Stomach (tissue), 9 donors: ENCODE measurements around the gene MYO18B. TPM values are rescaled to one million over a fixed set of nuclear protein-coding genes. Genes with fewer than 3 reads are reported as not detected.

Source experiments
- DNase-seq, 2 donors: peaks; one replicate each; pipeline versions ENCODE4 v3.0.0 to v3.0.0-alpha.2; 2013 to 2019
- H3K27ac ChIP-seq, 5 donors: fragments of 200-600 bp in 4 of 5; sonication (generic) in 4 of 5; one replicate each; pipeline ENCODE4 v1.5.1; 2013 to 2019; ENCODE audit warnings: mild to moderate bottlenecking in 1 of 5, moderate library complexity in 1 of 5
- H3K27me3 ChIP-seq, 3 donors: fragments of 200-600 bp; sonication (generic); one replicate each; pipeline ENCODE4 v1.5.1; 2017 to 2019; ENCODE audit warnings: mixed run types in 1 of 3
- H3K36me3 ChIP-seq, 4 donors: fragments of 200-600 bp; sonication (generic); 1 replicate in 3 of 4; 2 replicates in 1 of 4; pipeline ENCODE4 v1.5.1; 2016 to 2019
- H3K4me1 ChIP-seq, 4 donors: fragments of 200-600 bp; sonication (generic); one replicate each; pipeline ENCODE4 v1.5.1; 2016 to 2019
- H3K4me3 ChIP-seq, 4 donors: fragments of 200-600 bp; sonication (generic) in 3 of 4; one replicate each; pipeline ENCODE4 v1.5.1; 2016 to 2019; ENCODE audit warnings: mild to moderate bottlenecking in 1 of 4
- H3K9me3 ChIP-seq, 4 donors: fragments of 200-600 bp; sonication (generic); one replicate each; pipeline ENCODE4 v1.5.1; 2016 to 2019
- EP300 ChIP-seq: sonication (generic); formaldehyde crosslinking; IDR thresholded peaks from one replicate; pipeline ENCODE4 v1.6.1; 2017; ENCODE audit warnings: antibody characterized with exemption
- POLR2A ChIP-seq, 4 donors: fragments of 450-650 bp; IDR thresholded peaks; one replicate each; pipeline ENCODE4 v1.6.1; 2016; ENCODE audit warnings: antibody characterized with exemption in 4 of 4, control low read depth in 2 of 4, mild to moderate bottlenecking in 1 of 4, moderate library complexity in 1 of 4
- POLR2AphosphoS5 ChIP-seq, 3 donors: sonication (generic); formaldehyde crosslinking; IDR thresholded peaks; one replicate each; pipeline ENCODE4 v1.6.1; 2016; ENCODE audit warnings: antibody characterized with exemption in 3 of 3
- WGBS, 5 donors: extraction: QIAGEN DNeasy Blood & Tissue Kit in 3 of 5; methylation state at CpG; one replicate each; pipeline versions ENCODE4 v1.1.5 to v1.1.7; 2013 to 2018; 5-methylcytosine and 5-hydroxymethylcytosine counted together
- intact Hi-C: fragments of 100-400 bp; cut with DNase I; formaldehyde crosslinking; loops from one replicate; pipeline ENCODE4 v1.15.1; 2023; ENCODE audit warnings: low total_unique reads
- polyA plus RNA-seq, 3 donors: library from polyadenylated mRNA; stranded (reverse); fragments of 200-250 nt; gene quantifications; one replicate each; pipeline ENCODE4 v1.2.3, GENCODE V29; 2013
- total RNA-seq, 5 donors: library from RNA; depleted of rRNA; stranded (reverse); fragments of >200 nt; gene quantifications; one replicate each; pipeline versions ENCODE4 v1.1.0 to v1.2.3, GENCODE V29; 2014 to 2016
- TF ChIP-seq, protein P1 (sequence below), 7 experiments: fragments of 450-650 bp in 4 of 7; fragments of 200-600 bp in 3 of 7; sonication (generic) in 3 of 7; IDR thresholded peaks; one replicate each; pipeline ENCODE4 v1.5.1; 2016 to 2019; ENCODE audit warnings: antibody characterized with exemption in 7 of 7, control low read depth in 2 of 7, mild to moderate bottlenecking in 1 of 7
- donor health status: healthy with polysubstance abuse.
- donor health status: Bipolar disorder and iron deficiency.
- donor health status: healthy.

The MYO18B gene
- total and polyA plus RNA-seq, 8 donors = 0.31 to 7.6 (median 0.92) TPM; not detected in 1

- no peaks in the 10 kb centered on the region for H3K36me3 ChIP-seq
- WGBS, 5 donors = 83 to 88% (median 86%) methylated on average over 10 of the region's 10 CpGs
- DNase-seq = no peak
- H3K27ac ChIP-seq = no peak overlapping the region
- no peak for TF ChIP-seq EP300
- TF ChIP-seq POLR2AphosphoS5 (IDR thresholded peaks at IDR 0.05) = no peak
- TF ChIP-seq, protein P1, sequence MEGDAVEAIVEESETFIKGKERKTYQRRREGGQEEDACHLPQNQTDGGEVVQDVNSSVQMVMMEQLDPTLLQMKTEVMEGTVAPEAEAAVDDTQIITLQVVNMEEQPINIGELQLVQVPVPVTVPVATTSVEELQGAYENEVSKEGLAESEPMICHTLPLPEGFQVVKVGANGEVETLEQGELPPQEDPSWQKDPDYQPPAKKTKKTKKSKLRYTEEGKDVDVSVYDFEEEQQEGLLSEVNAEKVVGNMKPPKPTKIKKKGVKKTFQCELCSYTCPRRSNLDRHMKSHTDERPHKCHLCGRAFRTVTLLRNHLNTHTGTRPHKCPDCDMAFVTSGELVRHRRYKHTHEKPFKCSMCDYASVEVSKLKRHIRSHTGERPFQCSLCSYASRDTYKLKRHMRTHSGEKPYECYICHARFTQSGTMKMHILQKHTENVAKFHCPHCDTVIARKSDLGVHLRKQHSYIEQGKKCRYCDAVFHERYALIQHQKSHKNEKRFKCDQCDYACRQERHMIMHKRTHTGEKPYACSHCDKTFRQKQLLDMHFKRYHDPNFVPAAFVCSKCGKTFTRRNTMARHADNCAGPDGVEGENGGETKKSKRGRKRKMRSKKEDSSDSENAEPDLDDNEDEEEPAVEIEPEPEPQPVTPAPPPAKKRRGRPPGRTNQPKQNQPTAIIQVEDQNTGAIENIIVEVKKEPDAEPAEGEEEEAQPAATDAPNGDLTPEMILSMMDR (IDR thresholded peaks at IDR 0.05) = no peak
- TF ChIP-seq POLR2A (IDR thresholded peaks at IDR 0.05) = no peak
- no peak overlapping the region for H3K4me3 ChIP-seq
- no peaks in the 10 kb centered on the region for H3K4me1 ChIP-seq
- H3K27me3 ChIP-seq = peaks cover 0 to 62% (median 0%) of the 10 kb centered on the region in 3 donors
- intact Hi-C loops = no loop called here
- peaks cover 0 to 20% (median 15%) of the 10 kb centered on the region in 4 donors for H3K9me3 ChIP-seq
Observed at GRCh38 chr22:25964961-25965730, 223.2 kb downstream of the MYO18B start.

DNA sequence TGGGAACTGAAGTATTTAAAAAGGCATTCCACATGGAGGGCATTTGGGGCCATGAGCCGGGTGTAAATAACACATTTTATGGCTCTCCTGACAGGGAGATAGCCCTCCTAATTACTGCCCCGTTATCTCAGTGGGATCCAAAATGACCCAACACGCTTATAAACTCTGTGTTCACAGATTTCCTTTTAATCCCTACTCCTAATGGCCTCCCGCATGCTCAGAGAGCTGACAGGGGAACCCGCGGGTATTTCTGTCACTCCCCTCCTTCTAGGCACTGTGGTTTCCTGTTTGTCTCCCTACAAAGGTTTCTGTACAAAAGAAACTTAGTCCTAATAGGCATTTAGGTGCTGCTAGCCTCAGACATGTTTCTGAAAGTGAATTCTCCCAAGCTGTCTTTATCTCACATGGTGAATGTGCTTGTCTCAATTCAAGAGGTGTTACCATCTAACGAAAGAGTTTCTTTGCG, 224.5 kb downstream of the MYO18B start:
- no peaks in the 10 kb centered on the region for H3K36me3 ChIP-seq
- no peak overlapping the region for H3K27ac ChIP-seq
- H3K4me3 ChIP-seq = no peak overlapping the region
- H3K27me3 ChIP-seq = peaks cover 0 to 58% (median 0%) of the 10 kb centered on the region in 3 donors
- WGBS, 5 donors = 16 to 18% (median 17%) methylated on average over 8 of the region's 8 CpGs
- peaks cover 0 to 20% (median 18%) of the 10 kb centered on the region in 4 donors for H3K9me3 ChIP-seq
- DNase-seq = no peak
- intact Hi-C loops = no loop called here
- TF ChIP-seq POLR2A (IDR thresholded peaks at IDR 0.05) (no peak), POLR2AphosphoS5 (IDR thresholded peaks at IDR 0.05) (no peak), EP300 (no peak)
- TF ChIP-seq, protein P1 (IDR thresholded peaks at IDR 0.05) = no peak
- H3K4me1 ChIP-seq = no peaks in the 10 kb centered on the region

- Histone ChIP-seq H3K4me1 (no peaks in the 10 kb centered on the region), H3K27me3 (peaks cover 0 to 55% (median 0%) of the 10 kb centered on the region in 3 donors), H3K4me3 (no peak overlapping the region), H3K36me3 (no peaks in the 10 kb centered on the region), H3K27ac (no peak overlapping the region), H3K9me3 (peaks cover 0 to 12% (median 9%) of the 10 kb centered on the region in 4 donors)
- TF ChIP-seq POLR2AphosphoS5 (IDR thresholded peaks at IDR 0.05) (no peak), EP300 (no peak), POLR2A (IDR thresholded peaks at IDR 0.05) (no peak)
- TF ChIP-seq, protein P1 (IDR thresholded peaks at IDR 0.05) = no peak
- DNase-seq = no peak
- intact Hi-C loops = no loop called here
Observed at GRCh38 chr22:25969286-25969685, 227.3 kb downstream of the MYO18B start.

DNA sequence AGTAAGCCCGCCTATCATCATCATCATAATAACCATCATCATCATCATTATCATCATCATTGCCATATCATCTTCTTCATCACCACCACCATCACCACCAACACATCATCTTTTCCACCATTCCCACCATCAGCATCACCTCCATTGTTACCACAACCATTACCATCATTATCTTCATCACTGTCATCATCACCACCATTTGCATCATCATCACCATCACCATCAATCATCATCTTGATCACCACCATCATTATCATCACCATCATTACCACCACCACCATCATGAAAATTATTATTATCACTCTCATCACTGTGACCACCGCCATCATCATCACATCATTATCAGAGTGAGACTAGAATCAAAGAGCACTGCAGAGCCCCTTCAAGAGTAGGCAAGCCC, 227.9 kb downstream of the MYO18B start:
- intact Hi-C loops = no loop called here
- H3K27ac ChIP-seq = no peak overlapping the region
- no peaks in the 10 kb centered on the region for H3K36me3 ChIP-seq
- no peak overlapping the region for H3K4me3 ChIP-seq
- H3K4me1 ChIP-seq = no peaks in the 10 kb centered on the region
- H3K9me3 ChIP-seq = peaks cover 0 to 10% (median 6%) of the 10 kb centered on the region in 4 donors
- no peak for DNase-seq
- WGBS, 5 donors = 74 to 88% (median 87%) methylated on average over 2 of the region's 2 CpGs
- TF ChIP-seq POLR2AphosphoS5 (IDR thresholded peaks at IDR 0.05) (no peak), EP300 (no peak), POLR2A (IDR thresholded peaks at IDR 0.05) (no peak)
- TF ChIP-seq, protein P1 (IDR thresholded peaks at IDR 0.05) = no peak
- peaks cover 0 to 52% (median 0%) of the 10 kb centered on the region in 3 donors for H3K27me3 ChIP-seq
